ENCODE measurements around the gene NCSTN.

Gene NCSTN

DNA sequence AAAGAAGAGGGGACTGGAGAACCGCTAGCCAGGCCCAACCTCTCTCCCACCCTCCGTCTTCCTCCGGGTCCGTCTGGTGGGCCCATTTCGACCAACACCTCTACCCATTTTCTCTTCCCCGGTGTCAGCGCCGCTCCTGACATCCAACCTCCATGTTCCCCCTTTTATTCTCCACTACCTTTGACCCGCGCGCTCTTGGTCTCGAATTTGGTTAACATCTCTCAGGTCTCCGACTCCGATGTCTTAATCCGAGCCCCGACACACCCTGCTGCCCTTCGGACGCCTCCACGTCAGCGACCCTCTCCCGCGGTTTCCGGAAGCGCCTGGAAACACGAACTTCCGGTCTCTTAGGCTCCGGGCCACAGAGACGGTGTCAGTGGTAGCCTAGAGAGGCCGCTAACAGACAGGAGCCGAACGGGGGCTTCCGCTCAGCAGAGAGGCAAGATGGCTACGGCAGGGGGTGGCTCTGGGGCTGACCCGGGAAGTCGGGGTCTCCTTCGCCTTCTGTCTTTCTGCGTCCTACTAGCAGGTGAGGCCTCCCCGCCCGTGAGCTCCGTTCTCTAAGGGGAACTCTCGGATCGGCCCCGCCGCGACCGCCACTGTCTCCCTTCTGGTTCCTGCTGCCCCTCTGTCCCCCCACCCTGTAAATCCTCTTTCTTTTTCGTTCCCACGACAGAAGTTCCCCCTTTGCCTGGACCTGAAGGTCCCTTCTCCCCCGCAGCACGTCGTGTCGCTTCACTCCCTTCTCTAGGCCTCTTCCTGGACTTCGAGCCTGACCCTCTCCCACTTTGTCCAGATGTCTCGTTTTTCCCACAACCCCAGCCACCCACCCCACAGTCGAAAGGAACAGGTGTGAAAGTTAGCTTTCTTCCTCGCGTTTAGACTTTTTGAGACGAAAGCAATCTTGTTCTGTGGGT lies at the start of gene NCSTN, which contains the start of gene COPA:
Gene NCSTN (plus strand): TSS at position 431 of the 917 bp plus-strand sequence. CDS start 14 bp downstream, at position 445.
Gene COPA (minus strand): TSS at position 298 of the 917 bp plus-strand sequence. CDS start 80 bp downstream, at position 218.
- Mint-ChIP-seq H3K27me3 (no peaks in the 10 kb centered on the region), H3K27ac (peak within 1 kb of the TSS; percentile 100), H3K4me1 (peaks cover 45% of the 10 kb centered on the region), H3K4me3 (peak within 1 kb of the TSS; percentile 98 to 99), H3K9me3 (no peaks in the 10 kb centered on the region)
- peak; percentile 100 for ATAC-seq
- peak; percentile 85 to 92 for DNase-seq

DNA sequence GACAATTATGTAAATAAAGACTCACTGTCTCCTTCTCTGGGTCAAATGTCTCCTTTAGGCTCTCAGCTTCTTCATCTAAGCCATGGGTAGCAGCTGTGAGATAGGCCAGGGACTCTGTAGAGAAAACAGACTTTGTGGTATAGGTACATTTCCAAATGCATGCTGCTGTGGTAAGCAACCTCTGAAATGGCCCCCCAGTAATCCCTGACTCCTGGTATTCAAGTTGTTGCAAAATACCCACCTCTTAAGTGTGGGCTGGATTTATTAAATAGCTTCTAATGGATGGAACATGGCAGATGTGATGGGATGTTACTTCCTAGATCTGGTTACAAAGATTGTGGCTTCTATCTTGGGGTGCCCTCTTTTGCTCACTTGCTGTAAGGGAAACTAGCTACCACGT lies 47.1 kb upstream of the NCSTN start:
- H3K9me3 Mint-ChIP-seq, result no peaks in the 10 kb centered on the region
- ATAC-seq (no peak), DNase-seq (no peak)
- peaks cover 7% of the 10 kb centered on the region for H3K4me1 Mint-ChIP-seq
- no peak overlapping the region for H3K27ac Mint-ChIP-seq
- H3K27me3 Mint-ChIP-seq, result no peaks in the 10 kb centered on the region
- H3K4me3 Mint-ChIP-seq, result no peak overlapping the region

DNA sequence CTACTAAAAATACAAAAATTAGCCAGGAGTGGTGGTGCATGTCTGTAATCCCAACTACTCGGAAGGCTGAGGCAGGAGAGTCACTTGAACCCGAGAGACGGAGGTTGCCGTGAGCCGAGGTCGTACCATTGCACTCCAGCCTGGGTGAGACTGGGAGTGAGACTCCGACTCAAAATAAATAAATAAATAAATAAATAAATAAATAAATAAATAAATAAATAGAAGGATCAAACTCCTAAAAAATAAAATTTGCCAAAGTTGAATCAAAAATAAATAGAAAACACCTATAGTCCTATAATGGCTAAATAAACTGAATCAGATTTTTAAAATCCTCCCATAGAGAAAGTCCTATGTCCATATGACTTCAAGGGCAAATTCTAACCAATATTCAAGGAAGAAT lies 43.0 kb upstream of the NCSTN start:
- Mint-ChIP-seq H3K4me3 (no peak overlapping the region), H3K4me1 (no peaks in the 10 kb centered on the region), H3K9me3 (no peaks in the 10 kb centered on the region), H3K27me3 (no peaks in the 10 kb centered on the region), H3K27ac (peak overlapping the region in 1 of 2 donors; percentile 42)
- no peak for ATAC-seq
- DNase-seq, result no peak

DNA sequence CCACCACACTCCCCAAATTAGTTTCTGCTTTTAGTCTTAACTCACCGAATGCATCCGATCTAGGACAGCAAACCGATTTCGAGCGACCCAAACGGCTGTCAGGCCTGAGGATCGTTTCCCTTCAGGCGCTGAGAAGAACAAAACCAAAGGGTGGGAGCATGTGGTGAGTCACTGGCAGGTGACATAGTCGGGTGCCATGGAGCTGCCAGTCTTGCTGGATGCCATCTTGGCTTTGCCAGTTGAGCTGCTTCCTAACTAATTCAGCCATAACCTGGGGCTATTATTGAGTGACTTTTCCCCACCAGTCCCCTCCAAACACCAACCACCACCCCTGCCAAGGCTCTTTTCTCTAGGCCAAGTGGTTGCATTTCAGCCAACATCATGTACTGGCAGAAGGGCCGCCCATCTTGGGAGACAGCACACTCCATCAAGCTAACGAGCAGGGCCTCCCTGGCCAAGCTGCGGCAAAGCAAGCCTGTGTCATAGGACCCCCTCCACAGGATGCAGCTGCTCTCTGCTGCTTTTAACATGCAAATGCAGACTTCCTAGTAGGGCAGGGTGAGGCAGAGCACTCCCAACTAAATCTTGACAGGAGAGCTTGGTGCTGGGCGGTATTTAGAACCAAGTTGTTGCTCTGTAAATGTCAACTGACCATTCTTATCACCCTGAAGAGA lies 35.9 kb upstream of the NCSTN start:
- no peak for ATAC-seq
- H3K4me1 Mint-ChIP-seq, result no peaks in the 10 kb centered on the region
- no peak for DNase-seq
- no peak overlapping the region for H3K4me3 Mint-ChIP-seq
- no peak overlapping the region for H3K27ac Mint-ChIP-seq
- no peaks in the 10 kb centered on the region for H3K9me3 Mint-ChIP-seq
- no peaks in the 10 kb centered on the region for H3K27me3 Mint-ChIP-seq

DNA sequence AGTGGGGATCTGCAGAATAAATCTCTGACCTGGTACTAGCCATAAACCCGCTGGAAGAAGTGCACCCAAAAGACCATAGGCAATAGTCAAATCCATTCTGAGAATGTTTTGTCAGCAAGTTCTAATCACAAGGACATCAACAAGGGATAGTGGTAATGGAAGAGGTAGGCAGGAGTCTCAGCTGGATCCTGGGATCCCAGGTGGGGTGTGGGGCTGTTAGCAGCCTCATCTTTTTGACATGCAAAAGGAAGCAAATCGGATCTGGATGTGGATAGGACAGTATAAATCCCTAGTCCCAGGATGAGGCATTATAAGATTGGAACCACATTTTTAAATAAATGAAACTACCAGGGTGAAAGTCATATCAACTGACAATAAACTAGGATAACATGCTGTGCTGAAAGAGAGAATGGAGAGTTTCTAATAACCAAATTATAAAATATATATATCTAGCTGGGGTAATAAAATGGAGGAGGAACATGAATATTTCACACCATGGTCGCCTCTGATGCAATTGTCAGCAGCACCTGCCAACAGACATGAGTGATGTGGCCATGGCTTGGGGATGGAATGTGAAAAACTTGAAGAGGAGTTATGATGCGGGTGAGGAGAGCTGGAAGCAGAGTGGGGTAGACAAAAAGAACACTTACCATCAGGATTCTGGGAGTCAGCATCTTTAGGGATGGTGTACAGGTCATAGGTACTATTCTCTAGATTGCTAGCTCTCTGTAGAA lies 34.6 kb upstream of the NCSTN start:
- H3K27ac Mint-ChIP-seq, result no peak overlapping the region
- H3K4me3 Mint-ChIP-seq, result no peak overlapping the region
- no peaks in the 10 kb centered on the region for H3K4me1 Mint-ChIP-seq
- no peak for ATAC-seq
- H3K9me3 Mint-ChIP-seq, result no peaks in the 10 kb centered on the region
- DNase-seq, result no peak
- no peaks in the 10 kb centered on the region for H3K27me3 Mint-ChIP-seq

DNA sequence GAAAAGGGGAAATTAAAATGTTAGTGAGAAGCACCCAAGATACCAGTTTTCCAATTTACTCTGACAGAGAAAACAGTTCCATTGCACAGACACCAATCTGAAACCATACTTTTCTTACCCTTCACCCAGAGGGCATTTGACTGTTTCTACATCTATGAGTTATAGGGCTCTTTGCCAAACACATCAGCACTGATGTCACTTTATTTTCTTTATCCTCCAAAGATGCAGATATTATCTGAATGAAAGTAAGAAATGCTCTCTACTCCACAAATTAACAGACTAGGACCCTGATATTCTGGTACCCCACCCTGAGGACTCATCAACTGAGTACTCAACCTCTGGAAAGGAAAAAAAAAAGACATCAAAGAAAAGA lies 34.0 kb upstream of the NCSTN start:
- no peak for DNase-seq
- no peak overlapping the region for H3K4me3 Mint-ChIP-seq
- no peak overlapping the region for H3K27ac Mint-ChIP-seq
- no peak for ATAC-seq
- H3K4me1 Mint-ChIP-seq, result no peaks in the 10 kb centered on the region
- no peaks in the 10 kb centered on the region for H3K9me3 Mint-ChIP-seq
- no peaks in the 10 kb centered on the region for H3K27me3 Mint-ChIP-seq

DNA sequence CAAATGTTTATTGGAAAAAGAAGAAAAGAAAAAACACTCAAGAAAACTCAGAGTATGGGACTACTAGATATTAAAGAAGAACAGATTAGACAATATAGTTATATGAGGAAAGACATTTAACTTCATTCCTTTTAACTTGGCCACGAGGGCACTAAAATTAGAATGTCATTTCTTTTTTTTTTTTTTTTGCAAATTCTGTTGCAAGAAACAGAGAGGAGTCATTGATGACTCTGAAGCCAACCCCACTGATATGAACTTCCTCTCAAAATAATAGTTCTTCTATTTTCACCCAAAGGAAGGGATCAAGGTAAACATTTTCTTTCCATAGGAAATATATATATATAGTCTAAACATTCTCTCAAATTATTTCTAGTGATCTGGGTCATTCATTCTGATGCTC lies 33.6 kb upstream of the NCSTN start:
- H3K4me1 Mint-ChIP-seq, result peaks cover under 1% of the 10 kb centered on the region
- H3K27ac Mint-ChIP-seq, result no peak overlapping the region

DNA sequence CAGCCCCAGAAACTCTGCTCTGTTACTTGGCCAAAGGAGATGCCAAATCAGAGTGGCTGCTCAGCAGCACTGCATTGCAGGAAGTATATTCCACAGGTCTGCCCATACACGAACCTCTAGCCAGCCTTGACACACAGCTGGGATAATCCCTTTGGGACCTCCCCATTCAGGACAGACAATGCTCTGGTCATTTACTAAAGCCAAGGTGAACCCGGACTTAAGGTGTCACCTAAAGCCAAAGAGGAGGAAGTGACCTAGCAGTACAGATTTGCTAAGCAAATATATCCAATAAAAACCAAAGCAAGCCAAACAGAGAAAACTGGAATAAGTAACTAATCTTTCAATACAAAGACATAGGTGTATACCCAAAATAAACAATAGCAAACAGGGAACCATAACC lies 27.8 kb upstream of the NCSTN start:
- Mint-ChIP-seq H3K4me1 (peaks cover 29% of the 10 kb centered on the region), H3K27me3 (no peaks in the 10 kb centered on the region), H3K9me3 (peaks cover 7 to 13% of the 10 kb centered on the region in 2 donors), H3K27ac (no peak overlapping the region), H3K4me3 (no peak overlapping the region)
- ATAC-seq (no peak), DNase-seq (no peak)

More for the DNA sequence above, 33.6 kb upstream of the NCSTN start:
- H3K27me3 Mint-ChIP-seq, result no peaks in the 10 kb centered on the region
- H3K4me3 Mint-ChIP-seq, result no peak overlapping the region
- ATAC-seq (no peak), DNase-seq (no peak)
- H3K9me3 Mint-ChIP-seq, result no peaks in the 10 kb centered on the region

DNA sequence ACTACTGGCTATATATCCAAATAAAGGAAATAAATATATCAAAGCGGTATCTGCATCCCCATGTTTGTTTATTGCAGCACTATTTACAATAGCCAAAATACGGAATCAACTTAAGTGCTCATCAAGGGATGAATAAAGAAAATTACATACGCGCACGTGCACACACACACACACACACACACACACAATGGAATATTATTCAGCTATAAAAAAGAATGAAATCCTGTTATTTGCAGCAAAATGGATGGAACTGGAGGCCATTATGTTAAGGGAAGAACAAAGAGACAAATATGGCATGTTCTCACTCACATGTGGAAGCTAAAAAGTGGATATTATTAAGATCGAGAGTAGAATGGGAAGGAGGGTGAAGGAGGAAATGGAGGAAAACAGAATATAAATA lies 20.4 kb upstream of the NCSTN start:
- H3K27ac Mint-ChIP-seq, result no peak overlapping the region

DNA sequence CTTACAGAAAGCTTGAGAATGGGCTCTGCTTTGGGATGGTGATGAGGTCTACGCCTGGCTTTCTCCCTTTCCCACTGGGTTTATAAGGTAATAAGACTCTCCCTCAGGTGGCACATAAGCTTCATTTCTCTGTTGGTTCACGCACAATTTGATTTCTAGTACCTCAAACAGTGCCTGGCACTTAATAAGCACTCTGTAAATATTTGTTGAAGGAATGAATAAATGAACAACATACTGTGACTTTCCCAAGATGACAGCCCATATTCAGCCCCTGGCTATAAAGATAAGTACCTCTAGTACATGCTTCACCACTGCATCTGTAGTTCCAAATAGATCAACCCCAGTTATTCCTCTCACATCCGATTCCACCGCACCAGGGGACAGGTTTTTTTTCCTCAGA lies 17.9 kb upstream of the NCSTN start:
- H3K27me3 Mint-ChIP-seq, result no peaks in the 10 kb centered on the region
- no peak overlapping the region for H3K27ac Mint-ChIP-seq
- no peak overlapping the region for H3K4me3 Mint-ChIP-seq
- H3K9me3 Mint-ChIP-seq, result no peaks in the 10 kb centered on the region
- ATAC-seq (no peak), DNase-seq (no peak)
- H3K4me1 Mint-ChIP-seq, result no peaks in the 10 kb centered on the region

More for the DNA sequence above, 20.4 kb upstream of the NCSTN start:
- H3K27me3 Mint-ChIP-seq, result no peaks in the 10 kb centered on the region
- no peaks in the 10 kb centered on the region for H3K9me3 Mint-ChIP-seq
- H3K4me1 Mint-ChIP-seq, result peaks cover 7% of the 10 kb centered on the region
- DNase-seq (no peak), ATAC-seq (no peak)
- H3K4me3 Mint-ChIP-seq, result no peak overlapping the region

DNA sequence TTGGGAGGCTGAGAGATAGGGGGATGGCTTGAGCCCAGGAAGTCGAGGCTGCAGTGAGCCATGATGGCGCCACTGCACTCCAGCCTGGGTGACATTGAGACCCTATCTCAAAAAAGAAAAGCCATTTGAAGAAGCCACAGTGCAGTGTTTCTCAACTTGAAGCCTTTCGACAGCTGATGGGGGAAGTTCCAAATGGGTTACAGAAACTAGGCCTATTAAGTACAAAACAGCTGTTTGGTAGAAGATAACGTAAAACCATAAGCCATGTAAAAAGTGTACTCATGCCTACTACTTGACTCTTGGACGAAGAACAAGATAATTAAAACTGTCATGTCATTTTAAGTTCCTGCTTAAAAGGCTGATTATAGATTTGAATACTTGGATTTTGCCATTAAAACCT lies 16.8 kb upstream of the NCSTN start:
- Mint-ChIP-seq H3K4me1 (no peaks in the 10 kb centered on the region), H3K27me3 (no peaks in the 10 kb centered on the region), H3K27ac (no peak overlapping the region), H3K9me3 (no peaks in the 10 kb centered on the region), H3K4me3 (no peak overlapping the region)
- DNase-seq, result no peak
- ATAC-seq, result no peak

DNA sequence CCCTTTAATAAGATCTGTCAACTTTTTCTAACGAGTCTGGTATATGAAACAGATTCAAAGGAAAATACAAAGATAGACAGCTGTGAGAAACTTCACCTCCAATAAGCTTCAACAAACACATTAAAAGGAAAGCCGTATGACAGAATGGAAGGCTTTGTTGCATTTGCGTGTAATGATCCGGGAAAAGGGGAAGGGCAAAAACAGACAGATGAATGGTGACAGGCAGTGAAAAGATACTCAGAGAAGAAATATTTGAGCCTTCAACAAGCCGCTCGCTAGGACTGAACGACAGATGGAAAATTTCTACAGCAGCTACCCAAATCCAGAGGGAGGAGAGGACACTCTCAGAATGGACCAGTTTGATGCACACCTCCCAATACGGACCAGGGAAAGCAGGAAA lies 15.0 kb upstream of the NCSTN start:
- Mint-ChIP-seq H3K4me3 (no peak overlapping the region), H3K4me1 (no peaks in the 10 kb centered on the region), H3K27me3 (no peaks in the 10 kb centered on the region), H3K27ac (peak overlapping the region in 1 of 2 donors; percentile 29), H3K9me3 (no peaks in the 10 kb centered on the region)
- DNase-seq (no peak), ATAC-seq (no peak)

DNA sequence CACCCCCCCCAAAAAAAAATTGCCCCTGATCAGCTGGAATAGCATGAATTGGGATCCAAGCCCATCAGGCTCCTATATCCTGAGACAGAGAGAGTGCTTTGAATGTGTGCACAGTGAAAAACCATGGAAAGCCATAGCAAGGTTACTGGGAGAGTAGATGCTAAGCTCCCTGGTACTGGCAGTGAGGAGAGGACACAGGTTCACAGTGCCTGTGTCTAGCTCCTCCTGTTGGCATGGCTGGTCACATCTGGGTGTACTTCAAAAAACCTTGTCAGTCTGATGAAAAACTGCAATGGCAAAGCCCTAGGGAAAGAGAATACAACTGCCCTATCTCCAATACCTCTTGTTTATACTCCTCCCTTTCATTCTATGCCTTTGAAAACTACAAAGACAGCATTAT lies 13.1 kb upstream of the NCSTN start:
- no peaks in the 10 kb centered on the region for H3K27me3 Mint-ChIP-seq
- H3K9me3 Mint-ChIP-seq, result no peaks in the 10 kb centered on the region
- no peak overlapping the region for H3K4me3 Mint-ChIP-seq
- peak overlapping the region; percentile 9 to 51 for H3K27ac Mint-ChIP-seq
- DNase-seq (no peak), ATAC-seq (no peak)
- no peaks in the 10 kb centered on the region for H3K4me1 Mint-ChIP-seq

DNA sequence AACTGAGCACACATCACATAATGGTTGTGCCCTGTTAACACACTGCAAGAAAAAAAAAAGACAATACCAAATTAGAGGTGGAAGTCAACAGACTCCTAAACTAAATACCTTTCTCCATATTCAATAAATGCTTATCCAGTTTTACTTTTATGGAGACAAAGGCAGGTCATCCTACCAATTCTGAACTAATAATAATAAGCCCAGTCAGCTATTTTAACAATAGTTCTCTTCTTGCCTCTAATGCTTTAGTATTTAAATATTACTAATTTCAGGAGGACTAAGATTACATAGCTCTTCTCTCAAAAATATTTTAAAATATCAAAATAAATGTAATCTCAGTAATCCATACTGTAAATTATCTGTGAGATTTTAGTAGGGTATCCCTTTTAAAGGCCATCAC lies 10.7 kb upstream of the NCSTN start:
- Mint-ChIP-seq H3K27ac (no peak overlapping the region), H3K27me3 (no peaks in the 10 kb centered on the region), H3K9me3 (no peaks in the 10 kb centered on the region), H3K4me3 (no peak overlapping the region), H3K4me1 (no peaks in the 10 kb centered on the region)
- DNase-seq (no peak), ATAC-seq (no peak)

DNA sequence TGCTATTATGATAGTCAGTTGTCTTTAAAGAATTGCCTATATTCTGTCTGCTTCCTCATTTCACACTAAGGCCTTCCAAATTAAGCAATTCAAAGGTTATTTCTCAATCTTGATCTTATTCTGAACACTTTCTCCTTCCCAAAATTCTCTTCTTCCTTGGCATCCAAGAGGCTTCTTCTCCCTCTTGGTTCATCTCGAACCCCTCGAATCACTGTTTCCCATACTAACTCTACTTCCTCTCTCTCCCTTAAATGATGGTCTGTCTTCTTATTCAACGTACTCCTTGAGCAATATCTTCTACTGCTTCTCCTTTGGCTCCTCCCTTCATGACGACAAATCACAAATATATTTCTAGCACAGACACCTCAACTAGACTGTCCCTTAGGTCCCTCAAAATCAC lies 4.6 kb upstream of the NCSTN start:
- H3K27me3 Mint-ChIP-seq, result no peaks in the 10 kb centered on the region
- no peak overlapping the region for H3K4me3 Mint-ChIP-seq
- H3K27ac Mint-ChIP-seq, result no peak overlapping the region
- peaks cover 23% of the 10 kb centered on the region for H3K4me1 Mint-ChIP-seq
- DNase-seq (no peak), ATAC-seq (no peak)
- no peaks in the 10 kb centered on the region for H3K9me3 Mint-ChIP-seq

DNA sequence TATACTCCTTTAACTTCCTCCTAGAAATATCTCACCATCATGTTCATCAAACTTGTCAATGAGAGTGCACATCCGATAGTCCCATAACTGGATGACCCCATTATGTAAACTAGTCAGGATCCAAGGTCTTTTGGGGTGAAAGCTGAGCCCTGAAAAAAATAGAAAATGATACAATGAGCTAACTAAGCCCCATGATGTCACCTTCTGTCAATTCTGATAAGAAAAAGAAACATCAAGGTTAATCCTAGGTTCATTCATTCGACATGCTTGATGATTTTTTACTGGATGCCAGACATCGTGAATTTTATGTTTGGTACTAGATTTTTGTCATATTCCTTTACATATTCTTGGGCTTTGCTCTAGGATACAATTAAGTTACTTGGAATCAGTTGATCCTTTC lies 3.0 kb upstream of the NCSTN start:
- H3K27ac Mint-ChIP-seq, result peak overlapping the region in 1 of 2 donors; percentile 74
- H3K4me1 Mint-ChIP-seq, result peaks cover 34% of the 10 kb centered on the region
- no peak overlapping the region for H3K4me3 Mint-ChIP-seq
- H3K9me3 Mint-ChIP-seq, result no peaks in the 10 kb centered on the region
- DNase-seq (no peak), ATAC-seq (no peak)
- H3K27me3 Mint-ChIP-seq, result no peaks in the 10 kb centered on the region

Data from stimulated activated naive CD8-positive, alpha-beta T cell treated with anti-CD3 and anti-CD28 coated beads, Interleukin-15, amount 100 ng/mL, for 72 hours (primary cell).